SU-DHL-6 (cell line): ENCODE data around the gene DCLK1.

Source experiments
- H2AFZ ChIP-seq: fragments of 200-600 bp; sonication (generic); 2 replicates; pipeline ENCODE4 v1.6.1; 2014; ENCODE audit warnings: low read depth, mild to moderate bottlenecking, moderate library complexity, mixed read lengths, antibody characterized with exemption, low read length; ENCODE audit not compliant: severe bottlenecking
- H3F3A ChIP-seq: fragments of 200-600 bp; shearing (Covaris generic); 2 replicates; pipeline ENCODE4 v1.6.0; 2016; ENCODE audit warnings: antibody characterized with exemption, mild to moderate bottlenecking; ENCODE audit not compliant: insufficient read depth
- H3K27ac ChIP-seq: fragments of 200-600 bp; sonication (generic); 2 replicates; pipeline ENCODE4 v1.5.1; 2016; ENCODE audit warnings: low read depth, mild to moderate bottlenecking, low read length, moderate library complexity, mixed read lengths
- H3K27me3 ChIP-seq: fragments of 200-600 bp; sonication (generic), shearing (Covaris generic); 2 replicates; pipeline ENCODE4 v1.6.0; 2014; ENCODE audit warnings: mild to moderate bottlenecking, low read length
- H3K36me3 ChIP-seq: fragments of 200-600 bp; sonication (generic); 2 replicates; pipeline ENCODE4 v1.6.1; 2014; ENCODE audit warnings: mild to moderate bottlenecking, low read length, mixed read lengths
- H3K4me2 ChIP-seq: fragments of 300-600, 200-600 bp; shearing (Covaris generic), sonication (generic); 2 replicates; pipeline ENCODE4 v1.6.0; 2014; ENCODE audit warnings: low read length, low read depth, mild to moderate bottlenecking; ENCODE audit not compliant: poor library complexity, severe bottlenecking
- H3K4me3 ChIP-seq: fragments of 200-600 bp; sonication (generic); 2 replicates; pipeline ENCODE4 v1.5.1; 2014; ENCODE audit warnings: antibody characterized with exemption, low read length, mild to moderate bottlenecking, mixed read lengths; ENCODE audit not compliant: insufficient read depth, poor library complexity, severe bottlenecking
- H3K79me2 ChIP-seq: fragments of 200-600 bp; sonication (generic); 2 replicates; pipeline ENCODE4 v1.6.1; 2014; ENCODE audit warnings: mild to moderate bottlenecking, low read length, moderate library complexity; ENCODE audit not compliant: insufficient read depth
- H3K9ac ChIP-seq: fragments of 200-600 bp; sonication (generic); 2 replicates; pipeline ENCODE4 v1.7.0; 2014; ENCODE audit warnings: mild to moderate bottlenecking, low read length
- H3K9me2 ChIP-seq: fragments of 200-600 bp; sonication (generic); replicated peaks from 2 replicates; pipeline ENCODE4 v1.6.1; 2014; ENCODE audit warnings: low read length; ENCODE audit not compliant: insufficient read depth
- H3K9me3 ChIP-seq: fragments of 200-600 bp; sonication (generic); 2 replicates; pipeline ENCODE4 v1.6.1; 2014; ENCODE audit warnings: low read length, mixed read lengths; ENCODE audit not compliant: insufficient read depth
- H4K20me1 ChIP-seq: fragments of 200-600 bp; sonication (generic); 2 replicates; pipeline ENCODE4 v1.6.1; 2014; ENCODE audit warnings: low read depth, mild to moderate bottlenecking, antibody characterized with exemption, low read length, moderate library complexity, mixed read lengths
- EZH2phosphoT487 ChIP-seq: fragments of 200-600 bp; sonication (generic), shearing (Covaris generic); conservative IDR thresholded peaks from 2 replicates; pipeline ENCODE4 v1.6.1; 2018; ENCODE audit warnings: mild to moderate bottlenecking, antibody characterized with exemption, low read length, moderate library complexity, mixed read lengths
- TF ChIP-seq, protein P1 (sequence below): fragments of 200-600 bp; sonication (generic); IDR thresholded peaks from one replicate; pipeline ENCODE4 v1.5.1; 2017; ENCODE audit warnings: antibody characterized with exemption, mild to moderate bottlenecking, low read length, moderate library complexity; ENCODE audit not compliant: insufficient read depth, poor library complexity, severe bottlenecking

Gene DCLK1

DNA sequence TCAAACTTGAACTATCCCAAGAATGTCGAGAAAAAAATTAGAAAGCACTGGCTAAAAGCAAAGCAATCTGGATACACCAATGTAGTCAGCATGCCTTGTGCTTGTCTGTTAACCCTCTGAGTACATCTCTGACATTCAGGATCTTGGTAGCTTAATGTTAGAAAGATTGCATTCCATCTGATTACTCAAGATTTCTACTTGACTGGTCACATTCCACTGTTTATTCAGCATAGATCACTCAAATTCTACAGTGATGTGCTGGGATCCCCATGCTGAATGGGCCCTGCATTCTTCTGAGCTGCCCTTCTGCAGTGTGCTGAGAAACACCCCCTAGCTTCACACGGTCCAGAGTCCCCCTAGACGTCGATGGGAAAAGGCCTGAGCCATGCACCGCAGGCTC is 359.3 kb downstream of the DCLK1 start:
- no peak overlapping the region for H3K4me2 ChIP-seq
- H3K9me2 ChIP-seq = no peaks in the 10 kb centered on the region
- H4K20me1 ChIP-seq = no peaks in the 10 kb centered on the region
- no peak overlapping the region for H3K27ac ChIP-seq
- no peaks in the 10 kb centered on the region for H3F3A ChIP-seq
- H3K9me3 ChIP-seq = no peaks in the 10 kb centered on the region
- H3K79me2 ChIP-seq = no peaks in the 10 kb centered on the region
- no peak overlapping the region for H2AFZ ChIP-seq
- no peak overlapping the region for H3K4me3 ChIP-seq
- no peak overlapping the region for H3K9ac ChIP-seq
- TF ChIP-seq EZH2phosphoT487 = no peak
- TF ChIP-seq, protein P1, sequence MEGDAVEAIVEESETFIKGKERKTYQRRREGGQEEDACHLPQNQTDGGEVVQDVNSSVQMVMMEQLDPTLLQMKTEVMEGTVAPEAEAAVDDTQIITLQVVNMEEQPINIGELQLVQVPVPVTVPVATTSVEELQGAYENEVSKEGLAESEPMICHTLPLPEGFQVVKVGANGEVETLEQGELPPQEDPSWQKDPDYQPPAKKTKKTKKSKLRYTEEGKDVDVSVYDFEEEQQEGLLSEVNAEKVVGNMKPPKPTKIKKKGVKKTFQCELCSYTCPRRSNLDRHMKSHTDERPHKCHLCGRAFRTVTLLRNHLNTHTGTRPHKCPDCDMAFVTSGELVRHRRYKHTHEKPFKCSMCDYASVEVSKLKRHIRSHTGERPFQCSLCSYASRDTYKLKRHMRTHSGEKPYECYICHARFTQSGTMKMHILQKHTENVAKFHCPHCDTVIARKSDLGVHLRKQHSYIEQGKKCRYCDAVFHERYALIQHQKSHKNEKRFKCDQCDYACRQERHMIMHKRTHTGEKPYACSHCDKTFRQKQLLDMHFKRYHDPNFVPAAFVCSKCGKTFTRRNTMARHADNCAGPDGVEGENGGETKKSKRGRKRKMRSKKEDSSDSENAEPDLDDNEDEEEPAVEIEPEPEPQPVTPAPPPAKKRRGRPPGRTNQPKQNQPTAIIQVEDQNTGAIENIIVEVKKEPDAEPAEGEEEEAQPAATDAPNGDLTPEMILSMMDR = no peak
- H3K27me3 ChIP-seq = no peaks in the 10 kb centered on the region
- H3K36me3 ChIP-seq = no peaks in the 10 kb centered on the region

- Histone ChIP-seq H3K79me2 (no peaks in the 10 kb centered on the region), H3K9ac (no peak overlapping the region), H3K9me3 (no peaks in the 10 kb centered on the region), H3K27ac (no peak overlapping the region), H3K9me2 (no peaks in the 10 kb centered on the region), H4K20me1 (no peaks in the 10 kb centered on the region), H3F3A (no peaks in the 10 kb centered on the region), H3K4me3 (no peak overlapping the region), H3K27me3 (no peaks in the 10 kb centered on the region), H3K36me3 (no peaks in the 10 kb centered on the region), H2AFZ (no peak overlapping the region), H3K4me2 (no peak overlapping the region)
- TF ChIP-seq EZH2phosphoT487 = no peak
- TF ChIP-seq, protein P1 = no peak
Observed at GRCh38 chr13:35770756-35771297, 360.4 kb downstream of the DCLK1 start.

DNA sequence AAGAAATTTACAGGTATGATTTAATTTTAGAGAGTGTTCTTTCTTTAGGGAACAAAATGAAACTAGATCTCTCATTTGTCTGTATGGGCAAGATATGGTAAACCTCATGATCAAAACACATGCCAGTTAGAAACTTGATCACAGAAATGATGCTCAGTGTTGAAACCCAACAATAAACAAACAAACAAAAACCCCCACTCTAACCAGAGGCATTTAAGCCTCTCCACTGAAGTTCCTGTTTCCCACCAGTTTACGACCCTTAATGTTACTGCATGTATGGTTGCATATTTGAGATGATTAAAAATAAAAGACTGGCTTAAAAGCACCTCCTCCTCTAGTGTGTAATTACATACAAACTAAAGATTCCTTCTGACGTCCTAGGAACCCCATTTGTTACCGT is 361.4 kb downstream of the DCLK1 start:
- H3K36me3 ChIP-seq = no peaks in the 10 kb centered on the region
- no peaks in the 10 kb centered on the region for H3K9me2 ChIP-seq
- no peak overlapping the region for H3K4me3 ChIP-seq
- TF ChIP-seq, protein P1 = no peak
- no peak for TF ChIP-seq EZH2phosphoT487
- no peak overlapping the region for H3K9ac ChIP-seq
- H4K20me1 ChIP-seq = no peaks in the 10 kb centered on the region
- no peak overlapping the region for H2AFZ ChIP-seq
- H3K79me2 ChIP-seq = no peaks in the 10 kb centered on the region
- no peaks in the 10 kb centered on the region for H3F3A ChIP-seq
- H3K27ac ChIP-seq = no peak overlapping the region
- no peaks in the 10 kb centered on the region for H3K27me3 ChIP-seq
- no peaks in the 10 kb centered on the region for H3K9me3 ChIP-seq
- H3K4me2 ChIP-seq = no peak overlapping the region
